Dedifferentiated amniotic fluid mesenchymal stem cell (primary cell): ENCODE data around the gene SOST.

Experiments used
- DNase-seq: peaks from one replicate; pipeline ENCODE4 v3.0.0-alpha.2; 2016; ENCODE audit errors: extremely low spot score

Gene SOST

GRCh38 chr17:43774304-43775250 is 16.0 kb upstream of the SOST start:
- DNase-seq: no peak

GRCh38 chr17:43772877-43773648 is 14.5 kb upstream of the SOST start:
- no peak for DNase-seq

GRCh38 chr17:43771463-43771862 is 12.9 kb upstream of the SOST start:
- DNase-seq: no peak

GRCh38 chr17:43770957-43771356 is 12.4 kb upstream of the SOST start:
- no peak for DNase-seq

- DNase-seq: no peak
These were observed 11.3 kb upstream of the SOST start for GRCh38 chr17:43769859-43770258.

GRCh38 chr17:43769426-43769825 is 10.8 kb upstream of the SOST start:
- no peak for DNase-seq

GRCh38 chr17:43768943-43769342 is 10.4 kb upstream of the SOST start:
- no peak for DNase-seq

GRCh38 chr17:43768382-43768781 is 9.8 kb upstream of the SOST start:
- no peak for DNase-seq

- no peak for DNase-seq
These were observed 9.1 kb upstream of the SOST start for GRCh38 chr17:43767713-43768059.

GRCh38 chr17:43767053-43767712 is 8.6 kb upstream of the SOST start:
- no peak for DNase-seq

- peak; percentile 30 for DNase-seq
These were observed 7.9 kb upstream of the SOST start for GRCh38 chr17:43766413-43767052.

GRCh38 chr17:43760254-43760852 is 1.8 kb upstream of the SOST start:
- DNase-seq: peak; percentile 87

GRCh38 chr17:43759836-43760235 is 1.2 kb upstream of the SOST start:
- no peak for DNase-seq

- no peak for DNase-seq
These were observed 505 bp downstream of the SOST start for GRCh38 chr17:43758086-43758485.

GRCh38 chr17:43757171-43757660 is 1.4 kb downstream of the SOST start:
- no peak for DNase-seq

- no peak for DNase-seq
These were observed 2.4 kb downstream of the SOST start for GRCh38 chr17:43756201-43756600.

- DNase-seq: no peak
These were observed 3.2 kb downstream of the SOST start for GRCh38 chr17:43755389-43755875.

GRCh38 chr17:43754947-43755346 is 3.6 kb downstream of the SOST start:
- DNase-seq: no peak

- DNase-seq: no peak
These were observed 5.0 kb downstream of the SOST start for GRCh38 chr17:43753493-43754129.

GRCh38 chr17:43750153-43750552 is 8.4 kb downstream of the SOST start:
- DNase-seq: no peak

- DNase-seq: no peak
These were observed 13.1 kb downstream of the SOST start for GRCh38 chr17:43745541-43745940.
